A673 (cell line): Measurements from ENCODE around the gene CRADD.

Experiments used
- EZH2 ChIP-seq: fragments of 200-600 bp; sonication (generic); IDR thresholded peaks from 2 replicates; pipeline ENCODE4 v1.6.1; 2017; ENCODE audit warnings: borderline replicate concordance, low read depth, mild to moderate bottlenecking, mixed read lengths, antibody characterized with exemption, low read length; ENCODE audit not compliant: poor library complexity, severe bottlenecking
- TF ChIP-seq, protein P1 (sequence below): fragments of 300-800, 200-600 bp; sonication (generic); conservative IDR thresholded peaks from 2 replicates; pipeline ENCODE4 v1.5.1; 2017; ENCODE audit warnings: low read depth, mild to moderate bottlenecking, antibody characterized with exemption, low read length, moderate library complexity, mixed read lengths

DNA sequence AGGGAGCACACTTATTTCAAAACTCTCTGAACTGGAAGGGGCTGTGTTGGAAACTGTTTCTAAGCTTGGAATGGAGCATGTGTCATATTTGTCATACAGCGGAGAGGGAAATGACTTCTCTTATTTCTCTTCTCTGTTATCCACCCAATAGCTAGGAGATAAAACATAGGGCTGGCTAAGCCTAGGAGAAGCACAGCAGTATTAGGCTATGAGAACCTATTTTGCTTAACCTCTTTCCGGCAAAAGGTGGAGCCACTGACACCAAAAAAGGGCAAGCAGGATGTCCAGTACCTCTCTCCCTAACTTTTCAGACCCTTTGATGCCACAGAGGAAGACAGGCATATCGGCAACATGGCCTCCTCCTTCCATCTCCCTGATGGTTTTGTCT, 148.3 kb downstream of the CRADD start:
- TF ChIP-seq EZH2 = no peak
- TF ChIP-seq, protein P1, sequence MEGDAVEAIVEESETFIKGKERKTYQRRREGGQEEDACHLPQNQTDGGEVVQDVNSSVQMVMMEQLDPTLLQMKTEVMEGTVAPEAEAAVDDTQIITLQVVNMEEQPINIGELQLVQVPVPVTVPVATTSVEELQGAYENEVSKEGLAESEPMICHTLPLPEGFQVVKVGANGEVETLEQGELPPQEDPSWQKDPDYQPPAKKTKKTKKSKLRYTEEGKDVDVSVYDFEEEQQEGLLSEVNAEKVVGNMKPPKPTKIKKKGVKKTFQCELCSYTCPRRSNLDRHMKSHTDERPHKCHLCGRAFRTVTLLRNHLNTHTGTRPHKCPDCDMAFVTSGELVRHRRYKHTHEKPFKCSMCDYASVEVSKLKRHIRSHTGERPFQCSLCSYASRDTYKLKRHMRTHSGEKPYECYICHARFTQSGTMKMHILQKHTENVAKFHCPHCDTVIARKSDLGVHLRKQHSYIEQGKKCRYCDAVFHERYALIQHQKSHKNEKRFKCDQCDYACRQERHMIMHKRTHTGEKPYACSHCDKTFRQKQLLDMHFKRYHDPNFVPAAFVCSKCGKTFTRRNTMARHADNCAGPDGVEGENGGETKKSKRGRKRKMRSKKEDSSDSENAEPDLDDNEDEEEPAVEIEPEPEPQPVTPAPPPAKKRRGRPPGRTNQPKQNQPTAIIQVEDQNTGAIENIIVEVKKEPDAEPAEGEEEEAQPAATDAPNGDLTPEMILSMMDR = no peak
